ENCODE data around the gene TMEM190.
"Not testable (repeated sequence)": the region's sequence is repeated elsewhere in the genome, so short reads cannot be mapped to it uniquely, and the experiment has no call there.

TMEM190 gene

DNA sequence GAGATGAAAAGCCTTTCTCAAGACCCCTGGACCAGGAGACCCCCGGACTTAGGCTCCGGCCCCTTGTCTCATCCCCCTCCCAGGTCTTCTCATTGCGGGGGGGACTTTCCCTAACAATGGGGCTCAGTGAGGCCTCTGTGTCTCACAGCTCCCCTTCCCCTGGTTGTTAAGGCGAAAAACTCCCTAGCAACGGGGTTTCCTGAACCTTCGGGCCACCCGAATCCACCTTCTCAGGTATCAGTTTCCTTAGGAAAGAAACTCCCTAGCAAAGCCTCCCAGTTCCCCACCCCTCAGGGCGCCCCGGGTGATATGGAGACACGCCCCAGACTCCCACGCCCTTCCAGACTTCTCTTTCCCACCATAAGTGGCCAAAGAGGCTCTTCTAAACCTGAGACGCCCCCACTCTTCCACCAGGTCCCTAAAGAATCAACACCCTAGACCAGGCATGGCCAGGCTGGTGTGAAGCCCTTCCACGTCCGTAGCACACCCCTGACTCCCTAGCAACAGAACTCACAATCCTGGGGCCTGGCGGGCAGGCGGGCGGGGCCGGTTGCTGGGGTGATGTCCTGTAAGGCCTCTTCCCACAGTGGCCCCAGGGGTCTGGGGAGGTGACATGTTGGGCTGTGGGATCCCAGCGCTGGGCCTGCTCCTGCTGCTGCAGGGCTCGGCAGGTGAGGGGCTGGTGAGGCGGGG lies at the start of gene TMEM190:
TSS of gene TMEM190 (plus strand) at position 586 of the 693 bp plus-strand sequence. CDS start at position 614, 28 bp downstream.
- no peak within 1 kb of the TSS for H3K27ac Mint-ChIP-seq
- no peak within 1 kb of the TSS for H3K4me3 Mint-ChIP-seq
- H3K9me3 Mint-ChIP-seq: no peaks in the 10 kb centered on the region
- H3K36me3 Mint-ChIP-seq (ENCODE audit: low read depth): peaks cover 2% of the 10 kb centered on the region
- peaks cover 6% of the 10 kb centered on the region for H3K4me1 Mint-ChIP-seq (ENCODE audit: low read depth)
- peaks cover 26% of the 10 kb centered on the region for H3K27me3 Mint-ChIP-seq (ENCODE audit: low read depth)

DNA sequence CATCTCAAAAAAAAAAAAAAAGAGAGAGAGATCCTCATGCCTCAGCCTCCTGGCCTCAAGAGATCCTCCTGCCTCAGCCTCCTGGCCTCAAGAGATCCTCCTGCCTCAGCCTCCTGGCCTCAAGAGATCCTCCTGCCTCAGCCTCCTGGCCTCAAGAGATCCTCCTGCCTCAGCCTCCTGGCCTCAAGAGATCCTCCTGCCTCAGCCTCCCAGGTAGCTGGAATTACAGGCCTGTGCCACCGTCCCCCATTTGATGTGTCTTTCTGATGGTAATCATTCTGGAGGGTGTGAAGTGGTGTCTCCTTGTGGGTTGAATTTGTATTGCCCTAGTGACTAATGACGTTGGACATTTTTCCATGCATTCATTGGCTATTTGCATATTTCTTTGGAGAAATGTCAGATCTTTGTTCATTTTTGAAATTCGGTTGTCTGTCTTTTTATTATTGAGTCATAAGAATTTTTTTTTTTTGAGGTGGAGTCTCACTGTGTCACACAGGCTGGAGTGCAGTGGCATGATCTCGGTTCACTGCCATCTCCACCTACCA lies 47.8 kb upstream of the TMEM190 start:
- not testable (repeated sequence) for H3K4me1 Mint-ChIP-seq (ENCODE audit: low read depth); H3K9me3 Mint-ChIP-seq; H3K27me3 Mint-ChIP-seq (ENCODE audit: low read depth); H3K36me3 Mint-ChIP-seq (ENCODE audit: low read depth); H3K27ac Mint-ChIP-seq; H3K4me3 Mint-ChIP-seq

DNA sequence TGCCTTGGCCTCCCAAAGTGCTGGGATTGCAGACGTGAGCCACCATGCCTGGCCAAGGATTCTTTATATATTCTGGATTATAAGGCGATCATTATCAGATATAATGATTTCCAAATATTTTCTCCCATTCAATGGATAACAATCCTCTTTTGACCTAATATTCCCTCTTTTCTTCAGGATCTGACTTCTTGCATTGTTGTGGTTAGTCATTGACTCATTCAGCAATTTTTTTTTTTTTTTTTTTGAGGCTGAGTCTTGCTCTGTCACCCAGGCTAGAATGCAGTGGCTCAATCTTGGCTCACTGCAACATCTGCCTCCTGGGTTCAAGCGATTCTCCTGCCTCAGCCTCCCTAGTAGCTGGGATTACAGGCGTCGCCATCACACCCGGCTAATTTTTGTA lies 46.8 kb upstream of the TMEM190 start:
- not testable (repeated sequence) for H3K36me3 Mint-ChIP-seq (ENCODE audit: low read depth); H3K27ac Mint-ChIP-seq; H3K4me1 Mint-ChIP-seq (ENCODE audit: low read depth); H3K4me3 Mint-ChIP-seq; H3K27me3 Mint-ChIP-seq (ENCODE audit: low read depth); H3K9me3 Mint-ChIP-seq

DNA sequence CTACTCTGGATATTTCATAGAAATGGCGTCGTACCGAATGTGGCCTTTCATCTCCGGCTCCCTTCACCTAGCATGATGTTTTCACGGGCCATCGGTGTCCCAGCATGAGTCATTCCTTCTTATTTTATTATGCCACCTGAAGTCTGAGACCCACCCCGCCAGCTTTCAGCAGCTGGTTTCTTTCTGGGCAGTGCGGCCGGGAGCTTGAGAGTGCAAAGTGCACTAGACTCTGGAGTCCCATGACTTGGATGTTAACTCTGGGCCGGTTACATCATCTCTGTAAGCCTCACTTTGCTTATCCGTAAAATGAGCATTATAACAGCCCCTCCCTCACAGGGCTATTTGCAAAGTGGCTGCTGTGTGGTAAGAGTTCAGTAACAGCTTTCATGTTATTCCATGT lies 42.8 kb upstream of the TMEM190 start:
- Mint-ChIP-seq H3K9me3 (no peaks in the 10 kb centered on the region), H3K4me1 (ENCODE audit: low read depth) (peaks cover 6% of the 10 kb centered on the region), H3K36me3 (ENCODE audit: low read depth) (no peaks in the 10 kb centered on the region), H3K27ac (no peak overlapping the region), H3K4me3 (no peak overlapping the region), H3K27me3 (ENCODE audit: low read depth) (peaks cover 11% of the 10 kb centered on the region)

- H3K36me3 Mint-ChIP-seq (ENCODE audit: low read depth): no peaks in the 10 kb centered on the region
These were observed 40.5 kb upstream of the TMEM190 start for GRCh38 chr19:55336101-55336500.

GRCh38 chr19:55339105-55339888 lies 37.3 kb upstream of the TMEM190 start, which contains the start of gene KMT5C:
KMT5C (plus strand) TSS chr19:55339876; CDS start chr19:55341937, 2,061 bp downstream.
- H3K36me3 Mint-ChIP-seq (ENCODE audit: low read depth): peaks cover 5% of the 10 kb centered on the region
- H3K4me1 Mint-ChIP-seq (ENCODE audit: low read depth): peaks cover 14% of the 10 kb centered on the region
- peaks cover 11% of the 10 kb centered on the region for H3K27me3 Mint-ChIP-seq (ENCODE audit: low read depth)
- no peaks in the 10 kb centered on the region for H3K9me3 Mint-ChIP-seq
- peak within 1 kb of the TSS; percentile 95 for H3K27ac Mint-ChIP-seq
- peak within 1 kb of the TSS; percentile 94 for H3K4me3 Mint-ChIP-seq

More at GRCh38 chr19:55336101-55336500, 40.5 kb upstream of the TMEM190 start:
- Mint-ChIP-seq H3K9me3 (no peaks in the 10 kb centered on the region), H3K4me1 (ENCODE audit: low read depth) (peaks cover 10% of the 10 kb centered on the region), H3K27me3 (ENCODE audit: low read depth) (peaks cover 11% of the 10 kb centered on the region), H3K4me3 (no peak overlapping the region), H3K27ac (no peak overlapping the region)

DNA sequence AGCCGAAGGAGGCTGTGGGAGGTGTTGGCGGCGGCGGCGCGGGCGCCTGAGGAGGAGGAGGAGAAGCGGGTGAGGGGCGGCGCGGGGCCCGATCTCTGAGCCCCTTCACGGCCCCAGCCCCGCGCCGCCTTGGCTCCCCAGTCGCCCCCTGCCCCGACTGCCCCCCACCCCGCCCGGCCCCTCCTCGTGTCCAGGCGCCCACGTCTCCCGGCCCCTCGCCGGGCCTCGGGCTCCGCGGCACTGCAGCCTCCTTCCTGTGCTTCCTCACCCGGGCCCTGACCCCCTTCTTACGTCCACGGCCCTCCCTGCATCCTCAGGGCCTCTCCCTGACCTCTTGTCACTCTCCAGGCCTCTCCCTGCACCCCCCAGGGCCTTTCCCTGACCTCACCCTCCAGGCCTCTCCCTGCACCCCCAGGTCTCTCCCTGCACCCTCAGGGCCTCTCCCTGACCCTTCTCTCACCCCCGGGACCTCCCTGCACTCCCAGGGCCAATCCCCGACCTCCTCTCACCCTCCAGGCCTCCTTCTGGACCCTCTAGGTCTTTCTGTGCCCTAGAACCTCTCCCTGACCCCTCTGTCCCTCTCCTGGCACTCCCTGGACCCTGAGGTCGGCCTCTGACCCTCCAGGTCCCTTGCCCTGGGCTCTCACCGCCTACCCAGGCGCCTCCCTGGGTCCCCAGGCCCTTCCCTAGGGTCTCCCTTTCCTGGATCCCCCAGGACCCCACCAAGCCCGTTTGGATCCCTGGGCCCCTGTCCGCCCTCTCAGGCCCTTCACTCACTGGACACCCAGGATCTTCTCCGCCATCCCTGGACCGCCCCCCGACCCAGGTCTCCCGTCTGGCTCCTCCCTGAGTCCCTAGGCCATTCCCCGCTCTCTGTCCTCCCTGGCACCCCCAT lies 36.5 kb upstream of the TMEM190 start:
- Mint-ChIP-seq H3K27ac (peak overlapping the region; percentile 95), H3K4me1 (ENCODE audit: low read depth) (peaks cover 14% of the 10 kb centered on the region), H3K4me3 (peak overlapping the region; percentile 94), H3K9me3 (no peaks in the 10 kb centered on the region), H3K36me3 (ENCODE audit: low read depth) (peaks cover 5% of the 10 kb centered on the region), H3K27me3 (ENCODE audit: low read depth) (peaks cover 11% of the 10 kb centered on the region)

DNA sequence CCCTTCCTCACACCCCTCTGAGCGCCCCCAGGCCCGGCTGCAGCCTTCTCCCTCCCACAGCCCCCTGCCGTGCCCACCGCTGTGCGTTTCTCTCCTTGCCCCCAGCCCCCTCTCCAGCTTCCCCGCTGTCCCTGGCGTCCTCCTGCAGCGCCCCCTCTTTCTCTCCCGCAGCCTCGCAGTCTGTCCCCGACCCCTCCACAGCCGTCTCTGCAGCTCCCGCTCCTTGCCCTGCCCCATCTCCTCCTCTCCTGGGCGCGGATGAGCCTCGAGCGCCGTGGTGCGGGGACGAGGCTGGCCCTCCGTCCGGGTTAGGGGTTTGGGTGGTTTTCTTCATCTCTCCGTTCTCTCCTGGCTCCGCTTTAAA lies 35.9 kb upstream of the TMEM190 start:
- Mint-ChIP-seq H3K27ac (peak overlapping the region; percentile 86), H3K4me3 (peak overlapping the region; percentile 87), H3K27me3 (ENCODE audit: low read depth) (peaks cover 11% of the 10 kb centered on the region)

GRCh38 chr19:55341171-55341588 lies 35.4 kb upstream of the TMEM190 start:
- H3K27me3 Mint-ChIP-seq (ENCODE audit: low read depth): peaks cover 11% of the 10 kb centered on the region
- H3K27ac Mint-ChIP-seq: peak overlapping the region; percentile 86
- peaks cover 14% of the 10 kb centered on the region for H3K4me1 Mint-ChIP-seq (ENCODE audit: low read depth)
- H3K9me3 Mint-ChIP-seq: no peaks in the 10 kb centered on the region
- peak overlapping the region; percentile 87 for H3K4me3 Mint-ChIP-seq
- peaks cover 5% of the 10 kb centered on the region for H3K36me3 Mint-ChIP-seq (ENCODE audit: low read depth)

More for the DNA sequence above, 35.9 kb upstream of the TMEM190 start:
- no peaks in the 10 kb centered on the region for H3K9me3 Mint-ChIP-seq
- H3K36me3 Mint-ChIP-seq (ENCODE audit: low read depth): peaks cover 5% of the 10 kb centered on the region
- peaks cover 14% of the 10 kb centered on the region for H3K4me1 Mint-ChIP-seq (ENCODE audit: low read depth)

DNA sequence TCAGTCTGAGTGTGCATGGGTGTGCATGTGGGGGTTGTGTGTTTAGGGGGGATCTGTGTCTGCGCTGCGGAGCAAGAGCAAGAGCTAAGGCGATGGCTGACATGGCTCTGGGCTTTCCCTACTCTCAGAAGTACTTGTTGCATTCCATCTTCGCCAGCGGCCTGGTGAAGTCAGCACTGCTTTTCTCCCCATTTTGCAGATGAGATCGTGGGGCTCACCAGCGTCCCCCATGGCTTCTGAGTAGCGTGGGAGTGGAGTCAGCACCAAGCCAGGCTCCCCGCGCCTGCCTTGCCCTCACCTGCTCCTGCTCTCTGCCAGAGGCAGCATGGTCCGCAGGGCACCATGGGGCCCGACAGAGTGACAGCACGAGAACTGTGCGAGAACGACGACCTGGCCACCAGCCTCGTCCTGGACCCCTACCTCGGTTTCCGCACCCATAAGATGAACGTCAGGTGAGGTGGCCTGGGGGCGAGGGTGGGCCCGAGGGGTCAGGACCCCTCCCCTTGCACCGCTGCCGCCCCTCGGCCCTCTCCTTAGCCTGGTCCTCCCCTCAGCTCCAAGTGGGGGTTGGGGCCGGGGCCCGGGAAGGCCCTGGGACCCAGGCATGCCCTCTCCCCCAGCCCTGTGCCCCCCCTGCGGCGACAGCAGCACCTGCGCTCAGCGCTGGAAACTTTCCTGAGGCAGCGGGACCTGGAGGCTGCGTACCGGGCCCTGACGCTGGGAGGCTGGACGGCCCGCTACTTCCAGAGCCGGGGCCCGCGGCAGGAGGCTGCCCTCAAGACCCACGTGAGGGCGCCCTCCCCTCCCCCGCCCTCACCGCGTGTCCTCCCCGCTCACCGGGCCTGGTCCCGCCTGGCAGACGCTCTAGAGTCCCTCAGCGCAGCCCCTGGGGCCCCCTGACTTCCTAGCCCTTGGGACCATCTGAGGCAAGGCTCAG lies 34.8 kb upstream of the TMEM190 start:
- Mint-ChIP-seq H3K4me1 (ENCODE audit: low read depth) (peaks cover 14% of the 10 kb centered on the region), H3K27ac (peak overlapping the region; percentile 53), H3K4me3 (peak overlapping the region; percentile 58), H3K27me3 (ENCODE audit: low read depth) (peaks cover 7% of the 10 kb centered on the region), H3K9me3 (no peaks in the 10 kb centered on the region), H3K36me3 (ENCODE audit: low read depth) (peaks cover 5% of the 10 kb centered on the region)

DNA sequence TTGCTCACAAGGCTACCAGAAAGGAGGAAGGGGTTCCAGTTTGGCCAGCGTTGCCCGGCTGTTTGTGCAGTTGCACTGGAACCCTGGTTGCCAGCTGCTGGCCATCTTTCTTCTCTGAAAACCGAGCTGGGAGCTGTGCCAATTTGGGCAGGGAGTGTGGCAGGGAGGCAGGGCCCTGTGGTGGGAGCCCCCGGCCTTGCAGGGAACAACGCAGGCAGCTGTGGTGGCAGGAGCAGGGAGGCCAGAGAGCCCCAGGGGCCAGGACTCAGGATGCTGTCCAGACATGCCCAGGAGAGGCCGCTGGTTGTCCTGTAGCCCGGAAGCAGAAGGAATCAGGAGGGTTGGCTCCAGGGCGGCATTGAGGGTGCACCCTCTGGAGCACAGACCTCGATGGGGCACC lies 32.2 kb upstream of the TMEM190 start:
- Mint-ChIP-seq H3K27me3 (ENCODE audit: low read depth) (no peaks in the 10 kb centered on the region), H3K4me3 (no peak overlapping the region), H3K4me1 (ENCODE audit: low read depth) (peaks cover 7% of the 10 kb centered on the region), H3K27ac (no peak overlapping the region), H3K9me3 (no peaks in the 10 kb centered on the region), H3K36me3 (ENCODE audit: low read depth) (peaks cover 5% of the 10 kb centered on the region)

GRCh38 chr19:55345101-55345817 lies 31.4 kb upstream of the TMEM190 start:
- no peaks in the 10 kb centered on the region for H3K27me3 Mint-ChIP-seq (ENCODE audit: low read depth)
- H3K4me1 Mint-ChIP-seq (ENCODE audit: low read depth): peaks cover 7% of the 10 kb centered on the region
- no peak overlapping the region for H3K27ac Mint-ChIP-seq
- no peak overlapping the region for H3K4me3 Mint-ChIP-seq
- no peaks in the 10 kb centered on the region for H3K9me3 Mint-ChIP-seq
- H3K36me3 Mint-ChIP-seq (ENCODE audit: low read depth): peaks cover 5% of the 10 kb centered on the region

Data from T-helper 1 cell treated with Interleukin-12 subunit alpha and Interleukin-12 subunit beta and Interleukin-4 antibody, amounts not matched to agents 30 μg/mL and 1 μg/mL, for 36 hours (primary cell).